NCI-H2227 (cell line): ENCODE data around the gene FEM1A.
"Not testable (repeated sequence)": the region's sequence is repeated elsewhere in the genome, so short reads cannot be mapped to it uniquely, and the experiment has no call there.

Experiments used
- DNase-seq: peaks from one replicate; lab custom pipeline; 2025; ENCODE audit not compliant: unreplicated experiment; lab: John Stamatoyannopoulos, UW

Gene FEM1A

DNA sequence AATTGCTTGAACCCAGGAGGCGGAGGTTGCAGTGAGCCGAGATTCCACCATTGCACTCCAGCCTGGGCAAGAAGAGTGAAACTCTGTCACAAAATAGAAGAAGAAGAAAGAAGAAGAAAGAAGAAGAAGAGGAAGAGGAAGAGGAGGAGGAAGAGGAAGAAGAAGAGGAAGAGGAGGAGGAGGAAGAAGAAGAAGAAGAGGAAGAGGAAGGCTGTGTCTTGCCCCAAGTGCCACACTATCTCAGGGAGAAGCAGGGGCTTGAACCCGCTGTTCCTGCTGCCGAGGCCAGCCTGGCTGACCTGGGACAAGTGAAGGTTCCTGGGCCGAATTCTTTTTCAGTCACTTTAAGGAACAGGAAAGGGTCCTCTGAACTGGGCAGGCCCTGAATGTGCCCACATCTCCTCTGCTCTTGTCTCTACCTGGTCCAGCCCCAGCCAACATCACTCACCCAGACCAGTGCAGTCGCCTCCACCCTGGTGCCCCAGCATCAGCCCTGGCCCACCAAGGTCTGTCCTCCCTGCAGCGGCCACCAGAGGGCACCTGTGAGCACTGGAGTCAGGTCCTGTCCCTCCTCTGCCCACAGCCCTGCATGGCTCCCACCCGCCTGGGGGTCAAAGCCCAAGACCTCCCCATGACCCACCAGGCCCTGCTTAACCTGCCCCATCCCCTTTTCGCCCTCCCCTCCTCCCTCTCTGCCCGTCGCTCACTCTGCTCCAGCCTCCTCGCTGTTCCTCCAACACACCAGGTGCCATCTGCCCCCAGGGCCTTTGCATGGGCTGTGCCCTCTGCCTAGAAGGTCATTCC, 20.0 kb downstream of the FEM1A start:
- DNase-seq = peak; percentile 69

- DNase-seq = no peak
Observed at GRCh38 chr19:4814625-4815425, 23.3 kb downstream of the FEM1A start.

DNA sequence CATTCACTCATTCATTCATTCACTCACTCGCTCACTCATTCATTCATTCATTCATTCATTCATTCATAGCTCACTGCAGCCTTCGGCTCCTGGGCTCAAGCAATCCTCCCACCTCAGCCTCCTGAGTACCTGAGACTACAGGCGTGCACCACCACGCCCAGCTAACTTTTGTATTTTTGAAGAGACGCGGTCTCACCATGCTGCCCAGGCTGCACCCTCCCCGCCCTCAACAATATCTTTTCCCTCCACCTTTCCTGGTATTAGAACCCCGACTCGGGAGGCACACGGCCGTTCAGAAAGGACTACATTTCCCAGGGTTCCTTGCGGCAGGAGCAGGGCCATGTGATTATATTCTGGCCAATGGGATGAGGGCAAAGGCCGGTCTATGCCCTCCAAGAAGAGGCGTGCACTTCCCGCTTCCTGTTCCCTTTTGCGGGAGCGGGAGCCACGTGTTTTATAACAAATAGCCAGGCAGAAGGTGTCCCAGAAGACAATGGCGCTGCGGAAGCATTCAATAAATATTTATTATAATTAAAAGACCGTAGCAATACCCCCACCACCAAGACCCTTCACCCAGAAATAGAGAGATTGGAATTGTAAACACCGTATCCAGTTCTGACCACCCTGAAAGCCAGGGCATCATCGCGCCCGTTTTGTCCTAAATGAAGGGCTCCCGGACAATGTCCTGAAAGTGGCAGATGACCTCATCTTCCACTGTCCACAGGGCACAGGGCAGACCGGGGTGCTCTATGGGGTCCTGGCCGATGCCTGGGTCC, 24.1 kb downstream of the FEM1A start:
- peak; percentile 89 for DNase-seq

DNA sequence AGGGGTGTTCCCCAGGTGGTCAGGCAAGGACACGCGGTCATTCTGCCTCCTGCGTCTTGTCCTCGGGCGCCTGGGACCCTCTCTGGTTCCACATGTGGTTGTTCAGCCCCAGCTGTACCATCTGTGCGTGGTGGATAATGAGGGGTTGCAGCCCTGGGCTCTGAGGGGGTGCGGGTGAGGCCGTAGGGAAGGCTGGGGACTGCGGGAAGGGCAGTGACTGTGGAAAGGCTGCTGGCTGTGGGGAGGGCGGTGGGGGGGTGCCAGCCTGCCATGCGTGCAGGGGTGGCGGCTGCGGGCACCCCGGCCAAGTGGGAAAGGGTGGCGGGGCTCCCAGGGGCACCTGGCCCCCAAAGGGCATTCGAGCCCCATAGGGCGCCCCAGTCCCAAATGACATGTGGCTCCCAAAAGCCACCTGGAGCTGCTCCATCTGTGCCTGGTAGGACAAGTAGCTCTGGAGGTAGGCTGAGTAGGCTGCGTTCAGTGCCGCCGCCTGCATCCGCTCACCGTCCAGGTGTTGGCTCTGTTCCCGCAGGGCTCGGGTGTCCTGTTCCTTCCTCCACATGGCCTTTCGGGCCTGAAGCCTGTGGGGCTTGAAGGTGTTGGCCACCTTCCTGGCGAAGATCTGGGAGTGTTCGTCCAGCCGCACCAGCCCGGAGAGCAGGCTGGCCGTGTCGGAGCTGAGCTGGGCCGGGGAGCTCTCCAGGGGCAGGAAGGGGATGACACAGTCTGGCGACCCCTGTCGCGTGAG, 24.8 kb downstream of the FEM1A start:
- DNase-seq = no peak

DNA sequence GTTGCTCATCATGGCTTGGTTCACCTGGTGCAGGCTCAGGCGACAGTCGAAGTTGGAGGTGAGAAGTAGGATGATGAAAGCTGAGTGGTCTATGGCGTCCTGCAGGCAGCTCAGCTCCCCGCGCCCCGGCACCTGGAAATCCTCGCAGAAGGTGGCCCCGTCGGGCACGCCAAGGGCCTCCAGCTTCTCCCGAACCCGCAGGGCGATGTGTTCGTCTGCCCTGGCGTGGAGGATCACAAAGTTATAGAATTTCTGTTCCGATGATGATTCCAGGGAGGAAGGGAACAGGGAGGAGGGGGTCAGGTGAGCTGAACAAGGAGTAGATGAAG, 25.4 kb downstream of the FEM1A start:
- DNase-seq = no peak

DNA sequence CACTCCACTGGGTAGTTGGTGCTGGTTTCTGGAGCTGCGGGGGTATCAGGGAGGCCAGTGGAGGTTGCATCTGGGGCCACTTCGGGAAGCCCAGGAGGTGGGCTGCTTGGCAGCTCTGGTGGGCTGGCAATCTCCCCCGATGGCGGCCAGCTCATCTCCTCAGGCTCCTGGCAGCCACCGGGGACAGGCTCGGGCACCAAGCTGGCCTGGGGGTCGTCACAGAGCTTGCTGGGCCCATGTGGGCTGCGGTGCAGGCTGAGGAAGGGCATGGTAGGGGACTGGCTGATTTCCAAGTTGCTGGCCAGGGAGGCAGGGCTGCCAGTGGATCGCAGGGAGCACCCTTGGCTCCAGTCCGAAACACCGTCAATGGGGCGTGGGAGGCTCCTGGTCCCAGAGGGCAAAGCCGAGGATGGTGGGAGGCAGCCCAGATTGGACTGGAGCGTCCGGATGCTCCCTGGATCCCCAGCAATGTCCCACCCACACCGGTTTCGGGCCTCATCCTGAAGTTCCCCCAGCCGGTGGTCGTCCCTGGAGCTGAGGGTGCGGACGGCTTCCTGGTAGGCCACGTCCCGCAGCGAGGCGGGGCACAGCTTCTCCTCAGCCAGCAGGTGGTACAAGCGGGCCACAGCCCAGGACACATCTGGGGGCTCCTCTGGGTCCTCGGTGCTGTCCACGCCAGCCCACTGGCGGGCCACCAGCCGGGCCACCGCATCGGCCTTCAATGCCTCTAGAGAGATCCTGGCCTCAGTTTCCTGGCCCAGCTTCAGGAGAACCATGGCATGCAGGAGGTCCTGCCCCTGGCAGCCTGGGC, 26.1 kb downstream of the FEM1A start:
- DNase-seq = no peak

DNA sequence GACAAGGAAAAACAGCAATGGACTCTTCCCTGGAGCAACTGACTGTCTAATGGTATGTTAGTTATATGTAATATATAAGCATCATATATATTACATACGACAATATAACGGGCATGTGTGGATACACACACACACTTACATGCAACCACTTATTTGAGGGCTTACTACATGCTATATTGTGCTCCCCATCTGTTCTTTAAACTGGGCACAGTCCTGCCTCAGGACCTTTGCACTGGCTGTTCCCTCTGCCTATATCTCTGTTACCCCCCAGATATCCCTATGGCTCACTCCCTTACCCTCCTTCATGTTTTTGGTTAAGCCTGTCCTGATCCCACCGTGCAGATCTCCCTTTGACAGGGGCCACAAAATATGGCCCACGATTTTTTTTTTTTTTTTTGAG, 29.7 kb downstream of the FEM1A start:
- no peak for DNase-seq

DNA sequence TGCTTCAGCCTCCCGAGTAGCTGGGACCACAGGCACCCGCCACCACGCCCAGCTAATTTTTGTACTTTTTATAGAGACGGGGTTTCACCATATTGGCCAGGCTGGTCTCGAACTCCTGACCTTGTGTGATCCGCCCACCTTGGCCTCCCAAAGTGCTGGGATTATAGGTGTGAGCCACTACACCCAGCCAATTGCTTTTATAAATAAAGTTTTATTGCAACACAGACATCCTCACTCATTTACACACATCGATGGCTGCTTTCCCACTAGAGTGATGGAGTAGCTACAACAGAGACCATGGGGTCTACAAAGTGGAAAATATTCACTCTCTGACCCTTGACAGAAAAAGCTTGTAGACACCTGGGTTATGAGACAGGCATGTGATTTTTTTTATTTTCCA, 30.8 kb downstream of the FEM1A start:
- DNase-seq = not testable (repeated sequence)

DNA sequence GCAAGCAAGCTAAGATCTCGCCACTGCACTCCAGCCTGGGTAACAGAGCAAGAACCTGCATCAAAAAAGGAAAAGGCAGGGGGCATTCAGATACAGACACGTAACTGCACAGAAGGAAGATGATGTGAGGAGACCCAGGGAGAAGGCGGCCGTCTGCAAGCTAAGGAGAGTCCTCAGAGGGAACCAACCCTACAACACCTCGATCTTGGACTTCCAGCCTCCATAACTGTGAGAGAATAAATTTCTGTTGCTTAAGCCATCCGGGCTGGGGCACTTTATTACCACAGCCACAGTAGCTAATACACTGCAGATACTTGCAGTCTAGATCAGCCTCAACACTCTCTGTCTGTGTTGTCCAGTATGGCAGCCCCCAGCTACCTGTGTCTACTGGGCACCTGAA, 32.0 kb downstream of the FEM1A start:
- no peak for DNase-seq

- no peak for DNase-seq
Observed at GRCh38 chr19:4829001-4829712, 37.6 kb downstream of the FEM1A start.

- DNase-seq = no peak
Observed at GRCh38 chr19:4830332-4830731, 38.8 kb downstream of the FEM1A start.

- no peak for DNase-seq
Observed at GRCh38 chr19:4830768-4831265, 39.3 kb downstream of the FEM1A start.

- peak; percentile 24 for DNase-seq
Observed at GRCh38 chr19:4831304-4831978, 39.9 kb downstream of the FEM1A start, which contains the start of gene TICAM1. TICAM1 (minus strand) TSS chr19:4831712; CDS start chr19:4818377, 13,335 bp downstream.

DNA sequence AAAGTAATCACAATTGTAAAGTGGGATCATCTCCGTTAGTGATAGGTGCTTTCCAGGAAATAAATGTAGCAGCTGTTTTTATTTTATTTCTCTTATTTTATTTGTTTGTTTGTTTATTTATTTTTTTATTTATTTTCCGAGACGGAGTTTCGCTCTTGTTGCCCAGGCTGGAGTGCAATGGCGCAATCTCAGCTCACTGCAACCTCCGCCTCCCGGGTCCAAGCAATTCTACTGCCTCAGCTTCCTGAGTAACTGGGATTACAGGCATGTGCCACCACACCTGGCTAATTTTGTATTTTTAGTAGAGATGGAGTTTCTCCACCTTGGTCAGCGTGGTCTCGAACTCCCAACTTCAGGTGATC, 40.4 kb downstream of the FEM1A start:
- not testable (repeated sequence) for DNase-seq

GRCh38 chr19:4832776-4833175, 41.2 kb downstream of the FEM1A start:
- DNase-seq = no peak

- no peak for DNase-seq
Observed at GRCh38 chr19:4839192-4839591, 47.7 kb downstream of the FEM1A start.

- no peak for DNase-seq
Observed at GRCh38 chr19:4843647-4843965, 52.1 kb downstream of the FEM1A start.

GRCh38 chr19:4844348-4845179, 53.0 kb downstream of the FEM1A start:
- DNase-seq = no peak
